ENCODE results near the gene RAB15. TPM values are rescaled to one million over a fixed set of nuclear protein-coding genes. Genes with fewer than 3 reads are reported as not detected.

RAB15 gene
- total RNA-seq, 1 donor from 2014 or later, result 8.3 TPM

GRCh38 chr14:64960762-64961276 is 11.3 kb downstream of the RAB15 start:
- no peaks in the 10 kb centered on the region for H3K36me3 ChIP-seq
- H3K4me3 ChIP-seq, result no peak overlapping the region
- intact Hi-C loops (cut with DNase I), result no loop called here
- TF ChIP-seq POLR2A (IDR thresholded peaks at IDR 0.05) (no peak), POLR2AphosphoS5 (IDR thresholded peaks at IDR 0.05; ENCODE audit: insufficient read depth in 1 of 2, low read depth in 1 of 2) (no peak)
- TF ChIP-seq, protein P1, sequence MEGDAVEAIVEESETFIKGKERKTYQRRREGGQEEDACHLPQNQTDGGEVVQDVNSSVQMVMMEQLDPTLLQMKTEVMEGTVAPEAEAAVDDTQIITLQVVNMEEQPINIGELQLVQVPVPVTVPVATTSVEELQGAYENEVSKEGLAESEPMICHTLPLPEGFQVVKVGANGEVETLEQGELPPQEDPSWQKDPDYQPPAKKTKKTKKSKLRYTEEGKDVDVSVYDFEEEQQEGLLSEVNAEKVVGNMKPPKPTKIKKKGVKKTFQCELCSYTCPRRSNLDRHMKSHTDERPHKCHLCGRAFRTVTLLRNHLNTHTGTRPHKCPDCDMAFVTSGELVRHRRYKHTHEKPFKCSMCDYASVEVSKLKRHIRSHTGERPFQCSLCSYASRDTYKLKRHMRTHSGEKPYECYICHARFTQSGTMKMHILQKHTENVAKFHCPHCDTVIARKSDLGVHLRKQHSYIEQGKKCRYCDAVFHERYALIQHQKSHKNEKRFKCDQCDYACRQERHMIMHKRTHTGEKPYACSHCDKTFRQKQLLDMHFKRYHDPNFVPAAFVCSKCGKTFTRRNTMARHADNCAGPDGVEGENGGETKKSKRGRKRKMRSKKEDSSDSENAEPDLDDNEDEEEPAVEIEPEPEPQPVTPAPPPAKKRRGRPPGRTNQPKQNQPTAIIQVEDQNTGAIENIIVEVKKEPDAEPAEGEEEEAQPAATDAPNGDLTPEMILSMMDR (IDR thresholded peaks at IDR 0.05), result no peak
- DNase-seq (ENCODE audit: extremely low spot score in 2 of 2), result no peak
- H3K9me3 ChIP-seq, result no peaks in the 10 kb centered on the region
- no peaks in the 10 kb centered on the region for H3K27me3 ChIP-seq
- peaks cover 10% of the 10 kb centered on the region for H3K4me1 ChIP-seq
- no peak overlapping the region for H3K27ac ChIP-seq

- no peaks in the 10 kb centered on the region for H3K9me3 ChIP-seq
- H3K4me1 ChIP-seq, result peaks cover 10% of the 10 kb centered on the region
- TF ChIP-seq, protein P1 (IDR thresholded peaks at IDR 0.05), result no peak
- TF ChIP-seq POLR2A (IDR thresholded peaks at IDR 0.05) (no peak), POLR2AphosphoS5 (IDR thresholded peaks at IDR 0.05; ENCODE audit: insufficient read depth in 1 of 2, low read depth in 1 of 2) (no peak)
- H3K27me3 ChIP-seq, result no peaks in the 10 kb centered on the region
- no peak overlapping the region for H3K27ac ChIP-seq
- DNase-seq (ENCODE audit: extremely low spot score in 2 of 2), result no peak
- no peak overlapping the region for H3K4me3 ChIP-seq
- intact Hi-C loops (cut with DNase I), result no loop called here
- H3K36me3 ChIP-seq, result no peaks in the 10 kb centered on the region
Measured at GRCh38 chr14:64958743-64959142, 13.4 kb downstream of the RAB15 start.

GRCh38 chr14:64958201-64958600 is 13.9 kb downstream of the RAB15 start:
- no peak overlapping the region for H3K27ac ChIP-seq
- H3K9me3 ChIP-seq, result no peaks in the 10 kb centered on the region
- no peak overlapping the region for H3K4me3 ChIP-seq
- DNase-seq (ENCODE audit: extremely low spot score in 2 of 2), result no peak
- H3K36me3 ChIP-seq, result no peaks in the 10 kb centered on the region
- no peaks in the 10 kb centered on the region for H3K27me3 ChIP-seq
- H3K4me1 ChIP-seq, result peaks cover 10% of the 10 kb centered on the region
- TF ChIP-seq POLR2AphosphoS5 (IDR thresholded peaks at IDR 0.05; ENCODE audit: insufficient read depth in 1 of 2, low read depth in 1 of 2), result no peak
- TF ChIP-seq, protein P1 (IDR thresholded peaks at IDR 0.05), result no peak
- TF ChIP-seq POLR2A (IDR thresholded peaks at IDR 0.05), result no peak
- intact Hi-C loops (cut with DNase I), result no loop called here

DNA sequence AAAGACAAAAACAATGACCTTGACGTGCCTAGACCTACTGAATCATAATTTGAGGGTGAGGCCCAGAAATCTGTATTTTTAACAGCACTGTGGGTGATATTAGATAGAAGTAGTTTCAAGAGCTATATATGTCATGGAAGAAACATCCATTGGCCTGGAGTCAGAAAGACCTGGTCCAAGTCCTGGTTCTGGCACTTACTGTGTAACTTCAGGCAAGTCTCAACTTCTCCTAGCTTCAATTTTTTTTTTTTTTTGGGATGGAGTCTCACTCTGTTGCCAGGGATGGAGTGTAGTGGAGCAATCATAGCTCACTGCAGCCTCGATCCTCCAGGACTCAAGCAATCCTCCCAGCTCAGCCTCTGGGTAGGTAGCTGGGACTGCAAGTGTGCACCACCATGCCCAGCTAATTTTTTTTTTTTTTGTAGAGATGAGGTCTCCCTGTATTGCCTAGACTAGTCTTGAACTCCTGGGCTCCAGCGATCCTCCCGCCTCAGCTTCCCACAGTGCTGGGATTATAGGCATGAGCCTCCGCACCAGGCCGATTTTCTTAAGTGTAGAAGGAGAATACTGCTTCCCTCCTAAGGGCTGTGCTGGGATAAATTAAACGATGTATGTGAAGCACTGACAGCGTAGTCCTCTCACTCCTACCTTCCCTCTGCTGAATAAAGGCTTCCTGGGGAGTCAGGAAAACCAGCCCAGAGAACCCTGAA is 15.3 kb downstream of the RAB15 start:
- no peak overlapping the region for H3K4me3 ChIP-seq
- H3K9me3 ChIP-seq, result no peaks in the 10 kb centered on the region
- no peak overlapping the region for H3K27ac ChIP-seq
- DNase-seq (ENCODE audit: extremely low spot score in 2 of 2), result no peak
- TF ChIP-seq, protein P1 (IDR thresholded peaks at IDR 0.05), result no peak
- no peak for TF ChIP-seq POLR2AphosphoS5 (IDR thresholded peaks at IDR 0.05; ENCODE audit: insufficient read depth in 1 of 2, low read depth in 1 of 2)
- no peak for TF ChIP-seq POLR2A (IDR thresholded peaks at IDR 0.05)
- H3K36me3 ChIP-seq, result no peaks in the 10 kb centered on the region
- H3K4me1 ChIP-seq, result peaks cover 10% of the 10 kb centered on the region
- H3K27me3 ChIP-seq, result no peaks in the 10 kb centered on the region
- intact Hi-C loops (cut with DNase I), result no loop called here

DNA sequence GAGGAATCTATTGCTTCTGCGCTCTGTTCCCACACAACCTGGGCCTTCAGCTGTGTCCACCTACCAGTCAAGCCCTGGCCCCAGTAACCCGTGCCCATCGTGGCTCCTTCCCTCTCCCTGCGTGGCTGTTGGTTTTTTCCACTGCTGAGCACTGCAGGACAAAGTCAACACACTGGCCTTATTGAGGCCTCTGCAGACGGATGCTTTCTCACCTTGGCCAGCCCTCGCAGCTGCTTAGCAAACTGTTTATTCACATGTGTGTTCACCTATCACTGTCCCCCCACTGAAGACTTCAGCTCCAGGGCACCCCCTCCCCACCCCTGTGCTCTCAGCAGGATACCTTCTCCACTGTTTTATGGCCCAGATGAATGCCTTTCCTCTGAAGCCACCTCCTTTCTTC is 16.8 kb downstream of the RAB15 start:
- no peak for TF ChIP-seq POLR2AphosphoS5 (IDR thresholded peaks at IDR 0.05; ENCODE audit: insufficient read depth in 1 of 2, low read depth in 1 of 2)
- no peak for TF ChIP-seq POLR2A (IDR thresholded peaks at IDR 0.05)
- TF ChIP-seq, protein P1 (IDR thresholded peaks at IDR 0.05), result no peak
- DNase-seq (ENCODE audit: extremely low spot score in 2 of 2), result no peak
- H3K4me1 ChIP-seq, result no peaks in the 10 kb centered on the region
- intact Hi-C loops (cut with DNase I), result no loop called here
- no peaks in the 10 kb centered on the region for H3K27me3 ChIP-seq
- H3K27ac ChIP-seq, result no peak overlapping the region
- no peak overlapping the region for H3K4me3 ChIP-seq
- H3K36me3 ChIP-seq, result peaks cover 0 to 8% of the 10 kb centered on the region in 2 donors
- H3K9me3 ChIP-seq, result no peaks in the 10 kb centered on the region
